ENCODE measurements around the gene ZNF488.

ZNF488 gene

GRCh38 chr10:47358457-47358856, 25.6 kb downstream of the ZNF488 start:
- ChIA-PET CTCF (interaction anchor here (1.0 to 1.7 kb wide), 3 partner anchors 14 to 311 kb away, joined by 3 to 4 read pairs (median 3); no protein-coding TSS in a partner anchor), POLR2A (no interaction called here)
- DNase-seq (ENCODE audit: extremely low spot score) = no peak
- no peak for TF ChIP-seq CTCF (IDR thresholded peaks at IDR 0.05; ENCODE audit: control extremely low read depth, extremely low read depth, low read depth, missing control alignments)

- ChIA-PET CTCF (interaction anchor here (1.0 to 1.7 kb wide), 3 partner anchors 15 to 310 kb away, joined by 3 to 4 read pairs (median 3); no protein-coding TSS in a partner anchor), POLR2A (no interaction called here)
- no peak for TF ChIP-seq CTCF (IDR thresholded peaks at IDR 0.05; ENCODE audit: control extremely low read depth, extremely low read depth, low read depth, missing control alignments)
- no peak for DNase-seq (ENCODE audit: extremely low spot score)
Measured at GRCh38 chr10:47357911-47358310, 26.2 kb downstream of the ZNF488 start.

- ChIA-PET POLR2A (no interaction called here), CTCF (interaction anchor here (1.0 to 1.7 kb wide), 2 partner anchors 16 to 309 kb away, joined by 3 to 4 read pairs; no protein-coding TSS in a partner anchor)
- DNase-seq (ENCODE audit: extremely low spot score) = no peak
- no peak for TF ChIP-seq CTCF (IDR thresholded peaks at IDR 0.05; ENCODE audit: control extremely low read depth, extremely low read depth, low read depth, missing control alignments)
Measured at GRCh38 chr10:47357131-47357582, 26.9 kb downstream of the ZNF488 start.

- DNase-seq (ENCODE audit: extremely low spot score) = no peak
- ChIA-PET POLR2A (no interaction called here), CTCF (interaction anchor here (1.7 kb wide), 1 partner anchor 16 kb away, joined by 3 read pairs; no protein-coding TSS in a partner anchor)
- no peak for TF ChIP-seq CTCF (IDR thresholded peaks at IDR 0.05; ENCODE audit: control extremely low read depth, extremely low read depth, low read depth, missing control alignments)
Measured at GRCh38 chr10:47356708-47357107, 27.4 kb downstream of the ZNF488 start.

GRCh38 chr10:47354900-47355299, 29.2 kb downstream of the ZNF488 start:
- no peak for DNase-seq (ENCODE audit: extremely low spot score)
- ChIA-PET POLR2A (no interaction called here), CTCF (interaction anchor here (2.5 kb wide), 1 partner anchor 14 kb away, joined by 9 read pairs; no protein-coding TSS in a partner anchor)
- no peak for TF ChIP-seq CTCF (IDR thresholded peaks at IDR 0.05; ENCODE audit: control extremely low read depth, extremely low read depth, low read depth, missing control alignments)

GRCh38 chr10:47354165-47354564, 29.9 kb downstream of the ZNF488 start:
- ChIA-PET CTCF (interaction anchor here (2.2 to 2.5 kb wide), 2 partner anchors 11 to 13 kb away, joined by 7 to 9 read pairs; no protein-coding TSS in a partner anchor), POLR2A (no interaction called here)
- TF ChIP-seq CTCF (IDR thresholded peaks at IDR 0.05; ENCODE audit: control extremely low read depth, extremely low read depth, low read depth, missing control alignments) = no peak
- DNase-seq (ENCODE audit: extremely low spot score) = no peak
